Measurements from ENCODE around the gene ITPK1. TPM values are rescaled to one million over a fixed set of nuclear protein-coding genes. Genes with fewer than 3 reads are reported as not detected.
A peak's percentile ranks its signal among the peaks of the same experiment; 100 is the strongest.

Gene ITPK1
- polyA plus RNA-seq, 1 of the 3 experiments (the other 2 are of a cell fraction): 23.2 TPM

DNA sequence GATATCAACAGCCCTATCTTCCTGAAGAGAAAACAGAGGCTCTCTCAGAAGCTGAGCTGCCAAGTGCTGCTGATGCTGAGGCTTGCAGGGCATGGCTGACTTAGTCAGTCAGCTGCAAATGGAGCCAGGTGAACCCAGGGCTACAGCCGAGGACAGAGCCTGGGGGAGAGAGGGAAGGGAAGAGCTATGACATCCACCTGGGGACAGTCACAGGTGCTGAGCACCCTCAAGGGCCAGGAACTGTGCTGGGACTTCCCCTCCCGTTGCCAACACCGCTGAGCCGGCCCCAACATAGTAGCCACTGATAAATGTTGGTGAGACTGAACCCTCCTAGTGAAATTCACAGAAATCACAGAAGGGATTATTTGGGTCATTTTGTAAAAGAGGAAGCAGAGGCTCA lies 199.5 kb downstream of the ITPK1 start (continued):
- TF ChIP-seq GABPA (IDR thresholded peaks at IDR 0.05; ENCODE audit: low read depth): no peak
- no peak for TF ChIP-seq FOXM1 (IDR thresholded peaks at IDR 0.05; ENCODE audit: low read depth)
- TF ChIP-seq, protein P1, sequence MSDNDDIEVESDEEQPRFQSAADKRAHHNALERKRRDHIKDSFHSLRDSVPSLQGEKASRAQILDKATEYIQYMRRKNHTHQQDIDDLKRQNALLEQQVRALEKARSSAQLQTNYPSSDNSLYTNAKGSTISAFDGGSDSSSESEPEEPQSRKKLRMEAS (IDR thresholded peaks at IDR 0.05; ENCODE audit: low read depth): no peak
- TF ChIP-seq RXRA (IDR thresholded peaks at IDR 0.05; ENCODE audit: borderline replicate concordance, low read depth): no peak
- no peak for TF ChIP-seq EP300 (IDR thresholded peaks at IDR 0.05; ENCODE audit: borderline replicate concordance in 1 of 2, low read depth in 1 of 2, low read length in 1 of 2)
- TF ChIP-seq RCOR1 (IDR thresholded peaks at IDR 0.05; ENCODE audit: low read length): no peak
- no peak for TF ChIP-seq TEAD4 (IDR thresholded peaks at IDR 0.05; ENCODE audit: borderline replicate concordance, insufficient read depth)

DNA sequence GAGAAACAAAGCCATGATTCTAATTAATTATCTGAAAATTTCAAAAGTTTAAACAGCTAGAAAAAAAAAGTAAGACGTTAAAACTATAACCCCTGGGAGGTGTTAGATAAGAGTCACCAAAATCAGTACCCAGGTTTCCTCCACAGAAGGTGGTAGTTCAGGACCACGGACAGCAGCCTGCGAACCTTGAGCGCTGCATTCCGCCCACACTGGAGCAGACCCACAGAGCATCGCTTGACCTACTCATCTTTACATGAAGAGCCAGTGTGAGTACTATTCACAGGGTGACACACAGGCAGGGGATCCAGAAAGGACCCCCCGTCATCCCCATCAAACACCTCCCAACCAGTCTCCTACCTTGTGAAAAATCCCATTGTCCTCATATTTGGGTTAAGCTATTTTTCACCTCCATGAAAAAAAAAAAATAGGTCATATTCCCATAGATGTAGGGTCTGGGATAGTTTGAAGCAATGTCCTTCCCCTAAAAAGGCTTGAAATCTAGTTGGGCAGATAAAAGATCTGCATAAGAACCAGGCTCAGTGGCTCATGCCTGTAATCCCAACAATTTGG lies 201.6 kb downstream of the ITPK1 start:
- H3F3A ChIP-seq (replicated peaks; ENCODE audit: insufficient read depth): no peaks in the 10 kb centered on the region
- CTCF ChIA-PET: interaction anchor here (0.9 to 3.9 kb wide), 3 partner anchors 20 to 33 kb away, joined by 3 to 27 read pairs (median 4); no protein-coding TSS in a partner anchor
- no peak for TF ChIP-seq RXRA (IDR thresholded peaks at IDR 0.05; ENCODE audit: borderline replicate concordance, low read depth)
- no peak for TF ChIP-seq RFX5 (IDR thresholded peaks at IDR 0.05; ENCODE audit: low read length)
- TF ChIP-seq, protein P2, sequence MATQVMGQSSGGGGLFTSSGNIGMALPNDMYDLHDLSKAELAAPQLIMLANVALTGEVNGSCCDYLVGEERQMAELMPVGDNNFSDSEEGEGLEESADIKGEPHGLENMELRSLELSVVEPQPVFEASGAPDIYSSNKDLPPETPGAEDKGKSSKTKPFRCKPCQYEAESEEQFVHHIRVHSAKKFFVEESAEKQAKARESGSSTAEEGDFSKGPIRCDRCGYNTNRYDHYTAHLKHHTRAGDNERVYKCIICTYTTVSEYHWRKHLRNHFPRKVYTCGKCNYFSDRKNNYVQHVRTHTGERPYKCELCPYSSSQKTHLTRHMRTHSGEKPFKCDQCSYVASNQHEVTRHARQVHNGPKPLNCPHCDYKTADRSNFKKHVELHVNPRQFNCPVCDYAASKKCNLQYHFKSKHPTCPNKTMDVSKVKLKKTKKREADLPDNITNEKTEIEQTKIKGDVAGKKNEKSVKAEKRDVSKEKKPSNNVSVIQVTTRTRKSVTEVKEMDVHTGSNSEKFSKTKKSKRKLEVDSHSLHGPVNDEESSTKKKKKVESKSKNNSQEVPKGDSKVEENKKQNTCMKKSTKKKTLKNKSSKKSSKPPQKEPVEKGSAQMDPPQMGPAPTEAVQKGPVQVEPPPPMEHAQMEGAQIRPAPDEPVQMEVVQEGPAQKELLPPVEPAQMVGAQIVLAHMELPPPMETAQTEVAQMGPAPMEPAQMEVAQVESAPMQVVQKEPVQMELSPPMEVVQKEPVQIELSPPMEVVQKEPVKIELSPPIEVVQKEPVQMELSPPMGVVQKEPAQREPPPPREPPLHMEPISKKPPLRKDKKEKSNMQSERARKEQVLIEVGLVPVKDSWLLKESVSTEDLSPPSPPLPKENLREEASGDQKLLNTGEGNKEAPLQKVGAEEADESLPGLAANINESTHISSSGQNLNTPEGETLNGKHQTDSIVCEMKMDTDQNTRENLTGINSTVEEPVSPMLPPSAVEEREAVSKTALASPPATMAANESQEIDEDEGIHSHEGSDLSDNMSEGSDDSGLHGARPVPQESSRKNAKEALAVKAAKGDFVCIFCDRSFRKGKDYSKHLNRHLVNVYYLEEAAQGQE (IDR thresholded peaks at IDR 0.05; ENCODE audit: low read depth, low read length): peak; percentile 97
- no peak for TF ChIP-seq NFIC (IDR thresholded peaks at IDR 0.05; ENCODE audit: borderline replicate concordance)
- no peaks in the 10 kb centered on the region for H3K36me3 ChIP-seq (replicated peaks in 1 of 2; ENCODE audit: control insufficient read depth in 1 of 2, insufficient read depth in 2 of 2, low read length in 1 of 2)
- no peak overlapping the region for H2AFZ ChIP-seq (ENCODE audit: low read depth)
- no peak overlapping the region for H3K4me3 ChIP-seq (ENCODE audit: low read depth in 2 of 2, low read length in 1 of 2)
- POLR2A ChIA-PET: interaction anchor here (1.5 to 1.8 kb wide), 2 partner anchors 9 to 11 kb away, joined by 5 to 9 read pairs; partner anchors contain the start of gene CHGA
- no peak for DNase-seq
- H3K9me2 ChIP-seq: no peaks in the 10 kb centered on the region
- H3K79me2 ChIP-seq (ENCODE audit: insufficient read depth): no peaks in the 10 kb centered on the region
- H3K27ac ChIP-seq (ENCODE audit: low read depth in 2 of 2, low read length in 1 of 2): no peak overlapping the region
- WGBS (ENCODE audit: low lambda C conversion rate): 42% methylated on average over 7 of the region's 7 CpGs
- H3K9ac ChIP-seq: no peak overlapping the region
- H3K9me3 ChIP-seq: no peaks in the 10 kb centered on the region
- peaks cover 0 to 43% of the 10 kb centered on the region in 2 experiments; a peak in 2 of 4 replicates for H3K4me1 ChIP-seq (ENCODE audit: control insufficient read depth in 1 of 2, insufficient read depth in 2 of 2, low read depth in 1 of 2, low read length in 1 of 2)
- H3K27me3 ChIP-seq (ENCODE audit: insufficient read depth): peaks cover 5% of the 10 kb centered on the region; the same call in 1 of the 2 replicates
- no peak overlapping the region for H3K4me2 ChIP-seq
- H4K20me1 ChIP-seq (ENCODE audit: insufficient read depth): no peaks in the 10 kb centered on the region

Data from SK-N-SH (cell line).